Sigmoid colon (tissue), 7 donors: ENCODE measurements around the gene TMTC2. TPM values are rescaled to one million over a fixed set of nuclear protein-coding genes. Genes with fewer than 3 reads are reported as not detected.

ENCODE experiments used
- DNase-seq: peaks from one replicate; pipeline ENCODE4 v3.0.0-alpha.2; 2019
- H3K27ac ChIP-seq, 4 donors: fragments of 200-600 bp; sonication (generic); one replicate each; pipeline ENCODE4 v1.5.1; 2016 to 2019; ENCODE audit warnings: mild to moderate bottlenecking in 1 of 4
- H3K27me3 ChIP-seq, 3 donors: fragments of 200-600 bp; sonication (generic); one replicate each; pipeline ENCODE4 v1.5.1; 2019; ENCODE audit warnings: mild to moderate bottlenecking in 1 of 3
- H3K36me3 ChIP-seq, 4 donors: fragments of 200-600 bp; sonication (generic); one replicate each; pipeline ENCODE4 v1.5.1; 2016 to 2019
- H3K4me1 ChIP-seq, 4 donors: fragments of 200-600 bp; sonication (generic); one replicate each; pipeline ENCODE4 v1.5.1; 2017 to 2019
- H3K4me3 ChIP-seq, 4 donors: fragments of 200-600 bp; sonication (generic); one replicate each; pipeline ENCODE4 v1.5.1; 2017 to 2019; ENCODE audit warnings: mild to moderate bottlenecking in 2 of 4, moderate library complexity in 1 of 4
- H3K9me3 ChIP-seq, 4 donors: fragments of 200-600 bp in 3 of 4; sonication (generic) in 3 of 4; one replicate each; pipeline versions ENCODE4 v1.5.1 to v1.6.1; 2013 to 2019
- EP300 ChIP-seq, 4 donors: sonication (generic); formaldehyde crosslinking; IDR thresholded peaks; one replicate each; pipeline ENCODE4 v1.6.1; 2017; ENCODE audit warnings: antibody characterized with exemption in 4 of 4
- POLR2A ChIP-seq, 2 donors: fragments of 450-650 bp; IDR thresholded peaks; one replicate each; pipeline ENCODE4 v1.6.1; 2016; ENCODE audit warnings: antibody characterized with exemption in 2 of 2, mild to moderate bottlenecking in 2 of 2, moderate library complexity in 2 of 2
- POLR2AphosphoS5 ChIP-seq, 4 donors: sonication (generic); formaldehyde crosslinking; IDR thresholded peaks; one replicate each; pipeline ENCODE4 v1.6.1; 2017; ENCODE audit warnings: antibody characterized with exemption in 4 of 4
- WGBS, 2 donors: extraction: QIAGEN DNeasy Blood & Tissue Kit; methylation state at CpG; one replicate each; pipeline ENCODE4 v1.1.7; 2013; 5-methylcytosine and 5-hydroxymethylcytosine counted together
- intact Hi-C: fragments of 100-400 bp; cut with DNase I; formaldehyde crosslinking; loops from one replicate; pipeline ENCODE4 v1.15.1; 2023
- polyA plus RNA-seq, 3 donors: library from polyadenylated mRNA; stranded (reverse); fragments of 200-250 nt; gene quantifications; one replicate each; pipeline ENCODE4 v1.2.3, GENCODE V29; 2013
- total RNA-seq, 4 donors: library from RNA; depleted of rRNA; stranded (reverse); fragments of >200 nt; gene quantifications; one replicate each; pipeline ENCODE4 v1.1.0, GENCODE V29; 2016
- TF ChIP-seq, protein P1 (sequence below), 4 experiments: fragments of 450-650 bp in 3 of 4; fragments of 200-600 bp in 1 of 4; IDR thresholded peaks; one replicate each; pipeline ENCODE4 v1.5.1; 2016 to 2019; ENCODE audit warnings: antibody characterized with exemption in 4 of 4, mild to moderate bottlenecking in 3 of 4, moderate library complexity in 2 of 4
- donor health status: healthy with polysubstance abuse.
- donor health status: Bipolar disorder and iron deficiency.
- donor health status: healthy.

Gene TMTC2
- total and polyA plus RNA-seq, 7 donors, result 1.2 to 74.4 (median 61.2) TPM

DNA sequence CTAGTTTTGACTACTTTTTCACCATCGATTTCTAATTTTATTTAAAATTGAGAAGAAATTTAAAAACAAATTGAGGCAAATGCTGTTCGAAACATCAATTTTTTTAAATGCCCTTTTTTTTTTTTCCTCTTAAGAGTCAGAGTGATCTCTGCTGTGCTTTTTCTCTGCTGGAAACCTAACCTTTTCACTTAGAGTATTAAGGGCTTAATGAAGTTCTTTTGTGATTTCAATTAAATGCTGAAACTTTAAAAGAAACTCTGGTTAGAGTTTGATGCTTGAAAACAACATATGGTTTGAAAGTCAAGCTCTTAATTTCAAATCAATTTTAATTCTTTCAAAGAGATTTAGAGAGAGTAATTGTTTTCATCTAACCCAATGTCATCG, 171.8 kb downstream of the TMTC2 start:
- intact Hi-C loops, result no loop called here
- no peak for DNase-seq
- TF ChIP-seq EP300 (IDR thresholded peaks at IDR 0.05), result no peak
- no peak for TF ChIP-seq POLR2A (IDR thresholded peaks at IDR 0.05)
- TF ChIP-seq, protein P1, sequence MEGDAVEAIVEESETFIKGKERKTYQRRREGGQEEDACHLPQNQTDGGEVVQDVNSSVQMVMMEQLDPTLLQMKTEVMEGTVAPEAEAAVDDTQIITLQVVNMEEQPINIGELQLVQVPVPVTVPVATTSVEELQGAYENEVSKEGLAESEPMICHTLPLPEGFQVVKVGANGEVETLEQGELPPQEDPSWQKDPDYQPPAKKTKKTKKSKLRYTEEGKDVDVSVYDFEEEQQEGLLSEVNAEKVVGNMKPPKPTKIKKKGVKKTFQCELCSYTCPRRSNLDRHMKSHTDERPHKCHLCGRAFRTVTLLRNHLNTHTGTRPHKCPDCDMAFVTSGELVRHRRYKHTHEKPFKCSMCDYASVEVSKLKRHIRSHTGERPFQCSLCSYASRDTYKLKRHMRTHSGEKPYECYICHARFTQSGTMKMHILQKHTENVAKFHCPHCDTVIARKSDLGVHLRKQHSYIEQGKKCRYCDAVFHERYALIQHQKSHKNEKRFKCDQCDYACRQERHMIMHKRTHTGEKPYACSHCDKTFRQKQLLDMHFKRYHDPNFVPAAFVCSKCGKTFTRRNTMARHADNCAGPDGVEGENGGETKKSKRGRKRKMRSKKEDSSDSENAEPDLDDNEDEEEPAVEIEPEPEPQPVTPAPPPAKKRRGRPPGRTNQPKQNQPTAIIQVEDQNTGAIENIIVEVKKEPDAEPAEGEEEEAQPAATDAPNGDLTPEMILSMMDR (IDR thresholded peaks at IDR 0.05), result no peak
- TF ChIP-seq POLR2AphosphoS5 (IDR thresholded peaks at IDR 0.05), result no peak
- Histone ChIP-seq H3K9me3 (no peaks in the 10 kb centered on the region), H3K36me3 (peaks cover 0 to 9% (median 0%) of the 10 kb centered on the region in 4 donors), H3K4me3 (no peak overlapping the region), H3K27ac (no peak overlapping the region), H3K4me1 (peaks cover 0 to 58% (median 14%) of the 10 kb centered on the region in 4 donors), H3K27me3 (no peaks in the 10 kb centered on the region)
- 94 to 97% methylated on average over 3 of the region's 3 CpGs for WGBS, 2 donors

DNA sequence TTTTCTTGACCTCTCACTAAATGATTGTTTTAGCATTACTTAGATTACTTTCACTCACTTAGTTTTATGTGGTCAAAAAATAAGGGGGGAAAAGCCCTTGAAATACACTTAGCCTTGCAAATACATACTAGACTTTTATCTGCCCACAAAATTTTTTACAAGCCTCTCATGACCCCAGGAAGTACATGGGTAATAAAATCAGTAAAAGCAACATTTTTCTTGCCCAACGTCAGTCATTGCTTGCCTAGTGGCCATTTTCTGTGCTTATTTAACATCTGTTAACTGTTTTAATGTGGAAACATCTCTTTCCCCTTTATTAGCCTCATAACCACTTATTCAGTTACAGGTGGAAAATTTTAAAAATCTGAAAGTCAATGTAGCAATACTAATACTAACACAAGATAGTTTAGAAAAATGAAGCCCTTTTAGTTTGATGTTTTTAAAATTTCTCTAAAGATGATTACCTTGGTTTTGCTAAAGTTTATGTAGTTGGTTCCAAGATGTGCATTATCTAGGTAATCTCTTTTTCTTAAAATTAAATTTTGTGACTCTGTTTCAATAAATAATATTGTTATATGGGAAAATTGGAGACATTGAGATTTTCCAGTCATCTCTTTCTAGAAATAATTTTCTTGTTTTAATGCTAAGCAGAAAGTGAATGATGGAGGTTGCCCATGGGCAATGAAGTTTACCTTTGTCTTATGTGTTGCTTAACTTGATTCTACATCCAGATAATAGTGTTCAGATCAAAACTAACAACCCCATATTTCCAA, 175.5 kb downstream of the TMTC2 start:
- H3K27ac ChIP-seq, result no peak overlapping the region
- H3K36me3 ChIP-seq, result peaks cover 0 to 5% (median 0%) of the 10 kb centered on the region in 4 donors
- intact Hi-C loops, result no loop called here
- 8 to 42% methylated on average over 1 of the region's 1 CpG for WGBS, 2 donors
- no peak for DNase-seq
- H3K4me1 ChIP-seq, result peaks cover 0 to 38% (median 8%) of the 10 kb centered on the region in 4 donors
- H3K4me3 ChIP-seq, result no peak overlapping the region
- H3K27me3 ChIP-seq, result no peaks in the 10 kb centered on the region
- H3K9me3 ChIP-seq, result no peaks in the 10 kb centered on the region
- TF ChIP-seq EP300 (IDR thresholded peaks at IDR 0.05) (no peak), POLR2A (IDR thresholded peaks at IDR 0.05) (no peak), POLR2AphosphoS5 (IDR thresholded peaks at IDR 0.05) (no peak)
- TF ChIP-seq, protein P1 (IDR thresholded peaks at IDR 0.05), result no peak

DNA sequence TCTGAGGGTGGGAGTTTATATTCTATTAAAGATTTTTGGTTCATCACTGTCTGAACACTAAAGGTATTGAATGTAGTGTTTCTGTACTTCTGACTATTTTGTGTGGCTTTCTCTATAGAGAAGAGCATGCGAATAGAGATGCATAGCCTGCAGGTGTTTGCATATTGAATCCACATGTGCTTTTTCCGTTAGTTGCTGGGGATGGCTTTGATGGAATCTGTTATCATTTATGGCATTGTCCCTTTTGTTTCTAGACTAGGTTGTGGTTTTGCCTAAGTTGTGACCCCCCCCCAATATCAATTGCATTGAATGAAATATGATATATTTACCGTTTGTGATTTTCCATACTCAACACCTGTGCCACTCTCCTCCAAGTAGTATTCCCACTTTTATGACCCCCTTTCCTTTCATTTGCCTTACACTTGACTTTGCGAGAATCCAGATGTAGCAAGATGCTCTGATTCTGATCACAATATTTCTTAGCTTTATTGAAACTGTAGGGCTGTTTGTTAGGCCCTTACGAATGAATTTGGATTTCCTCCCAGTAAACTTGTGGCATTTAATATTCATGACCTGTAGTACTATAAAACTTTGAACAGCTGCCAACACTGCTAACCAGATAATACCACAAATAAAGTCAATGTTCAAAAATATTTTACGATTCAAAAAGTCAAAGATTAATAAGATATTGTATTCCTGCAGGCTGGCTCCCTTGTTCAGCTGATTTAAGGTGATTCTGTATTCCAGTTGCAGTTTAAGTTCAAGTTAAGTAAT, 176.4 kb downstream of the TMTC2 start:
- Histone ChIP-seq H3K4me3 (no peak overlapping the region), H3K9me3 (no peaks in the 10 kb centered on the region), H3K36me3 (no peaks in the 10 kb centered on the region), H3K4me1 (peaks cover 0 to 39% (median 12%) of the 10 kb centered on the region in 4 donors), H3K27me3 (no peaks in the 10 kb centered on the region), H3K27ac (no peak overlapping the region)
- intact Hi-C loops, result no loop called here
- DNase-seq, result no peak
- WGBS, 2 donors, result 67 to 83% methylated on average over 6 of the region's 6 CpGs
- TF ChIP-seq POLR2A (IDR thresholded peaks at IDR 0.05), result no peak
- TF ChIP-seq, protein P1 (IDR thresholded peaks at IDR 0.05), result no peak
- no peak for TF ChIP-seq POLR2AphosphoS5 (IDR thresholded peaks at IDR 0.05)
- TF ChIP-seq EP300 (IDR thresholded peaks at IDR 0.05), result no peak

DNA sequence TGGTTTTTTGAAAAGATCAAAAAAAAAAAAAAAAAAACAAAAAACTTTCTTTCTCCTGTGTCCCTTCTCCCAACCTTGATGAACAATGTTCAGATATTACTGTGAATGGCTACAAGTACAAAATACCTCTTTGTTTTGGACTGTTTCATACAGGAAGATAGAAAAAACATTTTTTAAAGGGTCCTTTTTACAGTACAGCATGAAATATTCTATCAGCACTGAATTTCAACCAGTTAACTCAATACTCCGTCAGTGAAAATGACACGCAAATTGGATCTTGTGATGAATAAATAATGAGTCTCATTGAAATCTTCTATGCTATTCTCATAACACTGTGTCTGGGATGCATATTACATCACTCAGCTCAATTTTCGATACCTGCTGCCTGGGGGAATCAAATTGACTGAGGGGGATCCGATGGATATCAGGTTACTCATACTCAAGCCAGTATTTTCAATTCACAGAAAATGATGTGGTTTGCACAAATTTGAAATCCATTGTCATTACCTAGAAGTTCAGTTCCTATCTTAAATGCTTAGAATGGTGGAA, 179.6 kb downstream of the TMTC2 start:
- Histone ChIP-seq H3K27me3 (no peaks in the 10 kb centered on the region), H3K4me3 (no peak overlapping the region), H3K4me1 (peaks cover 0 to 42% (median 25%) of the 10 kb centered on the region in 4 donors), H3K27ac (no peak overlapping the region), H3K9me3 (no peaks in the 10 kb centered on the region), H3K36me3 (no peaks in the 10 kb centered on the region)
- TF ChIP-seq POLR2AphosphoS5 (IDR thresholded peaks at IDR 0.05) (no peak), POLR2A (IDR thresholded peaks at IDR 0.05) (no peak)
- intact Hi-C loops, result no loop called here
- no peak for DNase-seq
- 95 to 96% methylated on average over 4 of the region's 4 CpGs for WGBS, 2 donors

DNA sequence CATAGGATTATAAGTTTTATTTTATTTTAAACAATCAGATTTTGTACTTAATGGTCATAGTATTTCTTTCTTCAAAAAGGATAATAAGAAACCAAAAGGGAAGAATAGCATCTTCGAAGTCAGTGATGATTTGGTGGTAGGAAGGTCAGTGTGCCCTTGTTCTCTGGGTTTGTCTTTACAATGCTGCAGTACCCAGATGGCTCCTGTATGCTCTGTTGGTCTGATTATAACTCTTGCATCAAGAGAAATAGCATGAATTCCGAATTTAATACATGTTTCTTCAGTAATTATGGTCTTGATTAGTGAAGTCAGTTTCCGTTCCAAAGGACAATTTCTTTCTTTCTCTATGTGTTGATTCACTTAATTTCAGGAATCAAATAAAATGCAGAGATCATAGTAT, 180.2 kb downstream of the TMTC2 start:
- no peak for DNase-seq
- peaks cover 0 to 42% (median 27%) of the 10 kb centered on the region in 4 donors for H3K4me1 ChIP-seq
- H3K36me3 ChIP-seq, result no peaks in the 10 kb centered on the region
- H3K27ac ChIP-seq, result no peak overlapping the region
- H3K27me3 ChIP-seq, result no peaks in the 10 kb centered on the region
- 88 to 90% methylated on average over 3 of the region's 3 CpGs for WGBS, 2 donors
- TF ChIP-seq POLR2AphosphoS5 (IDR thresholded peaks at IDR 0.05), result no peak
- TF ChIP-seq, protein P1 (IDR thresholded peaks at IDR 0.05), result no peak
- TF ChIP-seq POLR2A (IDR thresholded peaks at IDR 0.05), result no peak
- no peak for TF ChIP-seq EP300 (IDR thresholded peaks at IDR 0.05)
- no peaks in the 10 kb centered on the region for H3K9me3 ChIP-seq
- H3K4me3 ChIP-seq, result no peak overlapping the region
- intact Hi-C loops, result no loop called here
